Neural cell (in vitro differentiated cells): ENCODE data around the gene PCDH9. TPM values are rescaled to one million over a fixed set of nuclear protein-coding genes. Genes with fewer than 3 reads are reported as not detected.

ENCODE experiments used
- H2AFZ ChIP-seq: fragments of 200-600, 300-800 bp; sonication (generic), shearing (Covaris generic); 2 replicates; pipeline ENCODE4 v1.6.0; 2014; ENCODE audit warnings: low read depth, mild to moderate bottlenecking, antibody characterized with exemption, low read length, moderate library complexity
- H3F3A ChIP-seq: fragments of 200-600 bp; shearing (Covaris generic); 2 replicates; pipeline ENCODE4 v1.6.1; 2016; ENCODE audit warnings: mild to moderate bottlenecking, moderate library complexity, mixed read lengths, antibody characterized with exemption, low read length; ENCODE audit not compliant: insufficient read depth, poor library complexity, severe bottlenecking
- H3K27ac ChIP-seq: fragments of 200-600, 300-800 bp; sonication (generic), shearing (Covaris generic); 2 replicates; pipeline ENCODE4 v1.5.1; 2014; ENCODE audit warnings: mild to moderate bottlenecking, low read length, moderate library complexity
- H3K27me3 ChIP-seq: fragments of 300-800, 200-600 bp; sonication (generic), shearing (Covaris generic); 2 replicates; pipeline ENCODE4 v1.6.0; 2014; ENCODE audit warnings: mild to moderate bottlenecking, low read depth, low read length, moderate library complexity; ENCODE audit not compliant: insufficient read depth
- H3K36me3 ChIP-seq: fragments of 300-800, 200-600 bp; sonication (generic), shearing (Covaris generic); 2 replicates; pipeline ENCODE4 v1.5.1; 2014; ENCODE audit warnings: mild to moderate bottlenecking, antibody characterized with exemption, low read length, moderate library complexity; ENCODE audit not compliant: insufficient read depth
- H3K4me2 ChIP-seq: fragments of 300-800, 200-600 bp; sonication (generic), shearing (Covaris generic); 2 replicates; pipeline ENCODE4 v1.6.0; 2014; ENCODE audit warnings: mild to moderate bottlenecking, low read length
- H3K4me3 ChIP-seq: fragments of 300-800, 200-600 bp; sonication (generic), shearing (Covaris generic); 2 replicates; pipeline ENCODE4 v1.5.1; 2014; ENCODE audit warnings: mild to moderate bottlenecking, low read length, moderate library complexity
- H3K79me2 ChIP-seq: fragments of 200-600 bp; shearing (Covaris generic); replicated peaks from 2 replicates; pipeline ENCODE4 v1.6.0; 2014; ENCODE audit warnings: mild to moderate bottlenecking, low read length, moderate library complexity; ENCODE audit not compliant: insufficient read depth
- H3K9ac ChIP-seq: fragments of 300-800, 200-600 bp; sonication (generic), shearing (Covaris generic); 2 replicates; pipeline ENCODE4 v1.6.1; 2016; ENCODE audit warnings: mild to moderate bottlenecking, low read length, mixed read lengths
- H3K9me2 ChIP-seq: fragments of 200-600 bp; shearing (Covaris generic); 2 replicates; pipeline ENCODE4 v1.6.1; 2016; ENCODE audit warnings: mild to moderate bottlenecking, low read length, mixed read lengths; ENCODE audit not compliant: insufficient read depth
- H3K9me3 ChIP-seq: fragments of 200-600, 300-800 bp; sonication (generic), shearing (Covaris generic); 2 replicates; pipeline ENCODE4 v1.6.1; 2016; ENCODE audit warnings: mild to moderate bottlenecking, mixed run types, low read length, moderate library complexity, mixed read lengths
- H4K20me1 ChIP-seq: fragments of 200-600 bp; shearing (Covaris generic); 2 replicates; pipeline ENCODE4 v1.6.1; 2016; ENCODE audit warnings: mild to moderate bottlenecking, mixed run types; ENCODE audit not compliant: insufficient read depth
- EP300 ChIP-seq: fragments of 450-650 bp; conservative IDR thresholded peaks from 2 replicates; pipeline ENCODE4 v1.6.1; 2014; ENCODE audit warnings: antibody characterized with exemption, mild to moderate bottlenecking, moderate library complexity; ENCODE audit not compliant: poor library complexity, severe bottlenecking
- EZH2 ChIP-seq: fragments of 200-600, 300-800 bp; shearing (Covaris generic), sonication (generic); IDR thresholded peaks from 2 replicates; pipeline ENCODE4 v1.6.1; 2014; ENCODE audit warnings: antibody characterized with exemption, low read length, borderline replicate concordance, mild to moderate bottlenecking; ENCODE audit not compliant: insufficient read depth, poor library complexity, severe bottlenecking
- MXI1 ChIP-seq: fragments of 450-650 bp; conservative IDR thresholded peaks from 2 replicates; pipeline ENCODE4 v1.6.1; 2014; ENCODE audit warnings: antibody characterized with exemption, mild to moderate bottlenecking; ENCODE audit not compliant: poor library complexity, severe bottlenecking
- POLR2AphosphoS5 ChIP-seq: IDR thresholded peaks from 2 replicates; pipeline ENCODE4 v1.6.1; 2012
- SMC3 ChIP-seq: fragments of 450-650 bp; conservative IDR thresholded peaks from 2 replicates; pipeline ENCODE4 v1.6.1; 2014; ENCODE audit warnings: antibody characterized with exemption, mild to moderate bottlenecking, moderate library complexity; ENCODE audit not compliant: poor library complexity
- TAF1 ChIP-seq: IDR thresholded peaks from 2 replicates; pipeline ENCODE4 v1.6.1; 2012; ENCODE audit warnings: low read depth
- polyA plus RNA-seq: library from polyadenylated mRNA; depleted of rRNA; stranded (reverse); fragments of >200 nt; gene quantifications from 2 replicates; pipeline ENCODE4 v1.2.3, GENCODE V29; 2014
- TF ChIP-seq, protein P1 (sequence below): fragments of 450-650 bp; IDR thresholded peaks from 2 replicates; pipeline ENCODE4 v1.5.1; 2014; ENCODE audit warnings: antibody characterized with exemption, mild to moderate bottlenecking, moderate library complexity; ENCODE audit not compliant: poor library complexity, severe bottlenecking
- TF ChIP-seq, protein P2 (sequence below): IDR thresholded peaks from 2 replicates; pipeline ENCODE4 v1.6.1; 2012; ENCODE audit warnings: borderline replicate concordance

Gene PCDH9
- polyA plus RNA-seq, 1 donor from 2014 or later, result 4.6 TPM

DNA sequence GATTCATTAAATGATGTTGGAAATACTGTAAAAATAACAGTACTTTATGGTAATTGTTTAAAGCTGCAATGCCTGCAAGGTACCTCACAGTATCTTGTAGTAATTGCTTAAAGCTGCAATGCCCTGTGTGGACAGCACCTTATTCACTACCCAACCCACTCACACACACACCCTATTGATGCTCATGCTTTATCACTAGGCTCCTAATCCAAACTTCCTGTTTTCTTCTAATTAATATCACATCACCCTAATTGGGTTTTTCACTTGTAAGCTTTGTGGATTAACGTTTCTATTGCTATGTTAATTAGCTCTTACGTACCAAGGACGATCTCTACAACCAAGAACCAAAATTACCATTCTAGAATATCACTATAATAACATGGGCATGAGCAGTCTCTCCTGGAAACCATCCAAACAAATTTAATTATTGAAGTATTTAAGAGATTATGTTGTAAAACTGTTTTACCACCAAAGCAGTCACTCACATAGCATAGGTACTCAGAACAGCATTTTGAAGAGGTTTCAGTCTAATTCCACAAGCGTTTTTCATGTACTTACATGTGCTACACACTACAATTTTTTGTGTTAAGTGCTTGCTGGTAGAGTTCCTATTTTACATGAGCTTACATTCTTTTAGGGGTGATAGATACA is 303.8 kb downstream of the PCDH9 start:
- Histone ChIP-seq H3K27ac (no peak overlapping the region), H3K9me2 (no peaks in the 10 kb centered on the region), H3K9me3 (no peaks in the 10 kb centered on the region), H3K79me2 (no peaks in the 10 kb centered on the region), H3K27me3 (no peaks in the 10 kb centered on the region), H3K36me3 (no peaks in the 10 kb centered on the region), H4K20me1 (no peaks in the 10 kb centered on the region), H3K4me3 (no peak overlapping the region), H2AFZ (no peak overlapping the region), H3F3A (no peaks in the 10 kb centered on the region), H3K4me2 (no peak overlapping the region), H3K9ac (no peak overlapping the region)
- TF ChIP-seq MXI1 (no peak), SMC3 (no peak), TAF1 (no peak), POLR2AphosphoS5 (no peak), EP300 (no peak)
- TF ChIP-seq, protein P1, sequence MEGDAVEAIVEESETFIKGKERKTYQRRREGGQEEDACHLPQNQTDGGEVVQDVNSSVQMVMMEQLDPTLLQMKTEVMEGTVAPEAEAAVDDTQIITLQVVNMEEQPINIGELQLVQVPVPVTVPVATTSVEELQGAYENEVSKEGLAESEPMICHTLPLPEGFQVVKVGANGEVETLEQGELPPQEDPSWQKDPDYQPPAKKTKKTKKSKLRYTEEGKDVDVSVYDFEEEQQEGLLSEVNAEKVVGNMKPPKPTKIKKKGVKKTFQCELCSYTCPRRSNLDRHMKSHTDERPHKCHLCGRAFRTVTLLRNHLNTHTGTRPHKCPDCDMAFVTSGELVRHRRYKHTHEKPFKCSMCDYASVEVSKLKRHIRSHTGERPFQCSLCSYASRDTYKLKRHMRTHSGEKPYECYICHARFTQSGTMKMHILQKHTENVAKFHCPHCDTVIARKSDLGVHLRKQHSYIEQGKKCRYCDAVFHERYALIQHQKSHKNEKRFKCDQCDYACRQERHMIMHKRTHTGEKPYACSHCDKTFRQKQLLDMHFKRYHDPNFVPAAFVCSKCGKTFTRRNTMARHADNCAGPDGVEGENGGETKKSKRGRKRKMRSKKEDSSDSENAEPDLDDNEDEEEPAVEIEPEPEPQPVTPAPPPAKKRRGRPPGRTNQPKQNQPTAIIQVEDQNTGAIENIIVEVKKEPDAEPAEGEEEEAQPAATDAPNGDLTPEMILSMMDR, result no peak

DNA sequence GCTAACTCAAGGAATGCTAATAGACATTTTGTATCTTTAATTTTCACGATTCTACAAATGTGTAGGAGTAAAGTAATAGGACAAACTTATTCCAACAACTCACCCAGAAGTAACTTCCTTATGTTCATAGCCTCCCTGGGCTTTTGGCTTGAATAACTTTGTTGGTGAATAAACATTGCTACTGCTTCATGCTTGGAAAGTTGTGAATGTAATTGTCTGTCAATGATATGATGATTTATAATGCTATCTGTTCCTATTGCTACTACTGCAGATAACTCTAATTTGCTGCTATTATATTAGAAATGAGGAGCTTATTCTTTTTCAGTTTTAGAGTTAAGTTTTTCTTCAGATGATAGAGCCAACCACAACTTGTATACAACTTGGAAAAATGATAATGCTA is 307.7 kb downstream of the PCDH9 start:
- Histone ChIP-seq H3K9ac (no peak overlapping the region), H3F3A (no peaks in the 10 kb centered on the region), H3K4me3 (no peak overlapping the region), H3K27me3 (no peaks in the 10 kb centered on the region), H3K9me3 (no peaks in the 10 kb centered on the region), H3K27ac (no peak overlapping the region), H3K4me2 (no peak overlapping the region), H2AFZ (no peak overlapping the region), H4K20me1 (no peaks in the 10 kb centered on the region), H3K9me2 (no peaks in the 10 kb centered on the region), H3K79me2 (no peaks in the 10 kb centered on the region), H3K36me3 (no peaks in the 10 kb centered on the region)
- TF ChIP-seq POLR2AphosphoS5 (no peak), EP300 (no peak), EZH2 (no peak), MXI1 (no peak), SMC3 (no peak)
- TF ChIP-seq, protein P1, result no peak
- TF ChIP-seq, protein P2, sequence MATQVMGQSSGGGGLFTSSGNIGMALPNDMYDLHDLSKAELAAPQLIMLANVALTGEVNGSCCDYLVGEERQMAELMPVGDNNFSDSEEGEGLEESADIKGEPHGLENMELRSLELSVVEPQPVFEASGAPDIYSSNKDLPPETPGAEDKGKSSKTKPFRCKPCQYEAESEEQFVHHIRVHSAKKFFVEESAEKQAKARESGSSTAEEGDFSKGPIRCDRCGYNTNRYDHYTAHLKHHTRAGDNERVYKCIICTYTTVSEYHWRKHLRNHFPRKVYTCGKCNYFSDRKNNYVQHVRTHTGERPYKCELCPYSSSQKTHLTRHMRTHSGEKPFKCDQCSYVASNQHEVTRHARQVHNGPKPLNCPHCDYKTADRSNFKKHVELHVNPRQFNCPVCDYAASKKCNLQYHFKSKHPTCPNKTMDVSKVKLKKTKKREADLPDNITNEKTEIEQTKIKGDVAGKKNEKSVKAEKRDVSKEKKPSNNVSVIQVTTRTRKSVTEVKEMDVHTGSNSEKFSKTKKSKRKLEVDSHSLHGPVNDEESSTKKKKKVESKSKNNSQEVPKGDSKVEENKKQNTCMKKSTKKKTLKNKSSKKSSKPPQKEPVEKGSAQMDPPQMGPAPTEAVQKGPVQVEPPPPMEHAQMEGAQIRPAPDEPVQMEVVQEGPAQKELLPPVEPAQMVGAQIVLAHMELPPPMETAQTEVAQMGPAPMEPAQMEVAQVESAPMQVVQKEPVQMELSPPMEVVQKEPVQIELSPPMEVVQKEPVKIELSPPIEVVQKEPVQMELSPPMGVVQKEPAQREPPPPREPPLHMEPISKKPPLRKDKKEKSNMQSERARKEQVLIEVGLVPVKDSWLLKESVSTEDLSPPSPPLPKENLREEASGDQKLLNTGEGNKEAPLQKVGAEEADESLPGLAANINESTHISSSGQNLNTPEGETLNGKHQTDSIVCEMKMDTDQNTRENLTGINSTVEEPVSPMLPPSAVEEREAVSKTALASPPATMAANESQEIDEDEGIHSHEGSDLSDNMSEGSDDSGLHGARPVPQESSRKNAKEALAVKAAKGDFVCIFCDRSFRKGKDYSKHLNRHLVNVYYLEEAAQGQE, result no peak
